ENCODE data around the gene WDR70. TPM values are rescaled to one million over a fixed set of nuclear protein-coding genes. Genes with fewer than 3 reads are reported as not detected.

Gene WDR70
- total RNA-seq, 1 donor from 2014 or later, result 31.3 TPM

DNA sequence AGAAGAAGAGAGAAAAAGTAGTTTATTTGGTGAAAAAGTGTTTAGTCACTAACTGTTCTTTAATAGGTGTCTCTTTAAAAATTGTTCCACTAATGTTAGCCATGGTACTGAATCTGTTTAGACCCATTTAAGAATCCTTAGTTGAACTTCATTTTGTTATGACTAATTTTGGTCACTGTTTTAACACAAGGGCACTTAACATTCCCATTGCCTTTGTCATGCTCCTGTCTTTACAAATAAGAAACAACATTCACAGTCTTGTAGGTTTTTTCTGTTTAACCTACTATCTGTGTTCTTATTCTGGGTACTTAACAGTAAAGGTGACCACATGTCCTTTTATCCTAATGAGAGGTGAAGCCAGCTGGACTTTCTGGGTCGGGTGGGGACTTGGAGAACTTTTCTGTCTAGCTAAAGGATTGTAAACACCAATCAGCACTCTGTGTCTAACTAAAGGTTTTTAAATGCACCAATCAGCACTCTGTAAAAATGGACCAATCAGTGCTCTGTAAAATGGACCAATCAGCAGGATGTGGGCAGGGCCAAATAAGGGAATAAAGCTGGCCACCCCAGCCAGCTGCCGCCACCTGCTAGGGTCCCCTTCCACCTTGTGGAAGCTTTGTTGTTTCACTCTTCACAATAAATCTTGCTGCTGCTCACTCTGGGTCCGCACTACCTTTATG, 116.7 kb downstream of the WDR70 start:
- FAIRE-seq, result peak; percentile 83
- TF ChIP-seq EZH2 (IDR thresholded peaks at IDR 0.05; ENCODE audit: insufficient read depth, low read length), result no peak
- TF ChIP-seq, protein P1, sequence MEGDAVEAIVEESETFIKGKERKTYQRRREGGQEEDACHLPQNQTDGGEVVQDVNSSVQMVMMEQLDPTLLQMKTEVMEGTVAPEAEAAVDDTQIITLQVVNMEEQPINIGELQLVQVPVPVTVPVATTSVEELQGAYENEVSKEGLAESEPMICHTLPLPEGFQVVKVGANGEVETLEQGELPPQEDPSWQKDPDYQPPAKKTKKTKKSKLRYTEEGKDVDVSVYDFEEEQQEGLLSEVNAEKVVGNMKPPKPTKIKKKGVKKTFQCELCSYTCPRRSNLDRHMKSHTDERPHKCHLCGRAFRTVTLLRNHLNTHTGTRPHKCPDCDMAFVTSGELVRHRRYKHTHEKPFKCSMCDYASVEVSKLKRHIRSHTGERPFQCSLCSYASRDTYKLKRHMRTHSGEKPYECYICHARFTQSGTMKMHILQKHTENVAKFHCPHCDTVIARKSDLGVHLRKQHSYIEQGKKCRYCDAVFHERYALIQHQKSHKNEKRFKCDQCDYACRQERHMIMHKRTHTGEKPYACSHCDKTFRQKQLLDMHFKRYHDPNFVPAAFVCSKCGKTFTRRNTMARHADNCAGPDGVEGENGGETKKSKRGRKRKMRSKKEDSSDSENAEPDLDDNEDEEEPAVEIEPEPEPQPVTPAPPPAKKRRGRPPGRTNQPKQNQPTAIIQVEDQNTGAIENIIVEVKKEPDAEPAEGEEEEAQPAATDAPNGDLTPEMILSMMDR (IDR thresholded peaks at IDR 0.05; ENCODE audit: insufficient read depth, low read depth, low read length), result no peak
- Histone ChIP-seq H3K4me2 (ENCODE audit: low read length) (no peak overlapping the region), H3K4me3 (ENCODE audit: insufficient read depth, low read depth, low read length) (no peak overlapping the region), H3K4me1 (ENCODE audit: insufficient read depth, low read length) (no peaks in the 10 kb centered on the region), H3K9me3 (ENCODE audit: insufficient read depth, low read depth, low read length) (no peaks in the 10 kb centered on the region), H3K79me2 (ENCODE audit: insufficient read depth, low read length) (no peaks in the 10 kb centered on the region), H2AFZ (ENCODE audit: low read depth, low read length) (no peak overlapping the region), H3K27me3 (ENCODE audit: insufficient read depth, low read length) (no peaks in the 10 kb centered on the region), H3K27ac (ENCODE audit: low read depth, low read length) (no peak overlapping the region), H3K9ac (ENCODE audit: low read length) (no peak overlapping the region), H4K20me1 (ENCODE audit: insufficient read depth, low read length) (no peaks in the 10 kb centered on the region), H3K36me3 (ENCODE audit: insufficient read depth, low read length) (no peaks in the 10 kb centered on the region)
- Mint-ChIP-seq H3K36me3 (ENCODE audit: low read depth, unreplicated experiment) (peaks cover 11% of the 10 kb centered on the region), H3K9me3 (ENCODE audit: unreplicated experiment) (no peaks in the 10 kb centered on the region), H3K27ac (ENCODE audit: unreplicated experiment) (peak overlapping the region; percentile 83), H3K4me3 (ENCODE audit: unreplicated experiment) (no peak overlapping the region), H3K27me3 (ENCODE audit: low read depth, unreplicated experiment) (no peaks in the 10 kb centered on the region), H3K4me1 (ENCODE audit: low read depth, unreplicated experiment) (peaks cover 32% of the 10 kb centered on the region)
- peak; percentile 93 for DNase-seq (ENCODE audit: low read depth)

DNA sequence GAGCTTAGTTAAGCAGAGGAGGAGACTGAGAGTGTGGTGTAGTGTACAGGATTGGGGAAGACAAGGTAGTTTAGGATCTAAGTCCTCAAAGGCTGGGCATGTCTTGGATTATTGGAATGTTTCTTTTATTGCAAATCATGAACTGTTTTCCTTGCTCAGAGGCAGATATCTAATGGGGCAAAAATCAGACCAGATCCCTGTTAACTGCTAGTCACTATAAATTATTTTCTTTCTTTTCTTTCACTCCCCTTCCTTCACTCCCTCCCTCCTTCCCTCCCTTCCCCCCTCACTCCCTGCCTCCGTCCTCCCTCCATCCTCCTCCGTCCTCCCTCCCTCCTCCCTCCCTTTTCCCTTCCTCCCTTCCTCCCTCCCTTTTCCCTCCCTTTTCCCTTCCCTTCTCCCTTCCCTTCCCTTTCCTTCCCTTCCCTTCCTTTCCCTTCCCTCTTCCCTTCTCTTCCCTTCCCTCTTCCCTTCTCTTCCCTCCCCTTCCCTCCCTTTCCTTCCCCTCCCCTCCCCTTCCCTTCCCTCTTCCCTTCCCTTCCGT, 117.9 kb downstream of the WDR70 start:
- Histone ChIP-seq H3K36me3 (ENCODE audit: insufficient read depth, low read length) (no peaks in the 10 kb centered on the region), H4K20me1 (ENCODE audit: insufficient read depth, low read length) (peaks cover under 1% of the 10 kb centered on the region), H3K4me3 (ENCODE audit: insufficient read depth, low read depth, low read length) (no peak overlapping the region), H3K79me2 (ENCODE audit: insufficient read depth, low read length) (peaks cover 4% of the 10 kb centered on the region), H3K9ac (ENCODE audit: low read length) (no peak overlapping the region), H3K4me1 (ENCODE audit: insufficient read depth, low read length) (no peaks in the 10 kb centered on the region), H3K4me2 (ENCODE audit: low read length) (no peak overlapping the region), H3K27me3 (ENCODE audit: insufficient read depth, low read length) (no peaks in the 10 kb centered on the region), H3K9me3 (ENCODE audit: insufficient read depth, low read depth, low read length) (no peaks in the 10 kb centered on the region), H3K27ac (ENCODE audit: low read depth, low read length) (no peak overlapping the region), H2AFZ (ENCODE audit: low read depth, low read length) (no peak overlapping the region)
- no peak overlapping the region for H3K27ac Mint-ChIP-seq (ENCODE audit: unreplicated experiment)
- no peak overlapping the region for H3K4me3 Mint-ChIP-seq (ENCODE audit: unreplicated experiment)
- FAIRE-seq (no peak), DNase-seq (ENCODE audit: low read depth) (no peak)
- peaks cover 34% of the 10 kb centered on the region for H3K4me1 Mint-ChIP-seq (ENCODE audit: low read depth, unreplicated experiment)
- no peaks in the 10 kb centered on the region for H3K27me3 Mint-ChIP-seq (ENCODE audit: low read depth, unreplicated experiment)
- no peaks in the 10 kb centered on the region for H3K9me3 Mint-ChIP-seq (ENCODE audit: unreplicated experiment)
- peaks cover 7% of the 10 kb centered on the region for H3K36me3 Mint-ChIP-seq (ENCODE audit: low read depth, unreplicated experiment)
- no peak for TF ChIP-seq EZH2 (IDR thresholded peaks at IDR 0.05; ENCODE audit: insufficient read depth, low read length)
- TF ChIP-seq, protein P1 (IDR thresholded peaks at IDR 0.05; ENCODE audit: insufficient read depth, low read depth, low read length), result no peak

DNA sequence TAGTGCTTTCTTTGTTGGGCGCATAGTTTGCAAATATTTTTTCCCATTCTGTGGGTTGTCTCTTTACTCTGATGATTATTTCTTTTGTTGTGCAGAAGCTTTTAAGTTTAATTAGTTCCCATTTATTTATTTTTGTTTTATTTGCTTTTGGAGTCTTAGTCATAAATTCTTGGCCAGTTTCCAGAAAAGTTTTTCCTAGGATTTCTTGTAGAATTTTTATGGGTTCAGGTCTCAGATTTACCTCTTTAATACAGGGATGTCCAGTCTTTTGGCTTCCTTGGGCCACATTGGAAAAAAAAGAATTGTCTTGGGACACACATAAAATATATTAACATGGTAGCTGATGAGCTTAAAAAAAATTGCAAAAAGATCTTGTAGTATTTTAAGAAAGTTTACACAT, 122.0 kb downstream of the WDR70 start:
- no peak overlapping the region for H2AFZ ChIP-seq (ENCODE audit: low read depth, low read length)
- H3K27me3 Mint-ChIP-seq (ENCODE audit: low read depth, unreplicated experiment), result no peaks in the 10 kb centered on the region
- TF ChIP-seq EZH2 (IDR thresholded peaks at IDR 0.05; ENCODE audit: insufficient read depth, low read length), result no peak
- H3K4me3 ChIP-seq (ENCODE audit: insufficient read depth, low read depth, low read length), result no peak overlapping the region
- H3K36me3 ChIP-seq (ENCODE audit: insufficient read depth, low read length), result no peaks in the 10 kb centered on the region
- peak; percentile 12 for DNase-seq (ENCODE audit: low read depth)
- H3K4me1 ChIP-seq (ENCODE audit: insufficient read depth, low read length), result no peaks in the 10 kb centered on the region
- peaks cover 14% of the 10 kb centered on the region for H3K79me2 ChIP-seq (ENCODE audit: insufficient read depth, low read length)
- H3K9me3 Mint-ChIP-seq (ENCODE audit: unreplicated experiment), result peaks cover 5% of the 10 kb centered on the region
- H3K36me3 Mint-ChIP-seq (ENCODE audit: low read depth, unreplicated experiment), result peaks cover 12% of the 10 kb centered on the region
- FAIRE-seq, result no peak
- H3K27ac Mint-ChIP-seq (ENCODE audit: unreplicated experiment), result no peak overlapping the region
- H4K20me1 ChIP-seq (ENCODE audit: insufficient read depth, low read length), result peaks cover 6% of the 10 kb centered on the region
- no peak overlapping the region for H3K27ac ChIP-seq (ENCODE audit: low read depth, low read length)
- H3K4me2 ChIP-seq (ENCODE audit: low read length), result no peak overlapping the region
- H3K4me1 Mint-ChIP-seq (ENCODE audit: low read depth, unreplicated experiment), result peaks cover 8% of the 10 kb centered on the region
- no peaks in the 10 kb centered on the region for H3K9me3 ChIP-seq (ENCODE audit: insufficient read depth, low read depth, low read length)
- H3K9ac ChIP-seq (ENCODE audit: low read length), result no peak overlapping the region
- H3K4me3 Mint-ChIP-seq (ENCODE audit: unreplicated experiment), result no peak overlapping the region
- no peaks in the 10 kb centered on the region for H3K27me3 ChIP-seq (ENCODE audit: insufficient read depth, low read length)

Data from astrocyte (in vitro differentiated cells and primary cell).